ENCODE measurements around the gene TPD52L2.
"Not testable (repeated sequence)": the region's sequence is repeated elsewhere in the genome, so short reads cannot be mapped to it uniquely, and the experiment has no call there.

TPD52L2 gene

GRCh38 chr20:63908008-63908682, 43.1 kb downstream of the TPD52L2 start:
- no peak for ATAC-seq

GRCh38 chr20:63911176-63911575, 46.1 kb downstream of the TPD52L2 start:
- no peak for ATAC-seq
- TF ChIP-seq ISL1 (CRISPR knock-in tag; IDR thresholded peaks at IDR 0.05) (no peak), TOX (CRISPR knock-in tag; IDR thresholded peaks at IDR 0.05; ENCODE audit: borderline replicate concordance) (no peak), ZFP3 (CRISPR knock-in tag; IDR thresholded peaks at IDR 0.05) (no peak)

More at GRCh38 chr20:63908008-63908682, 43.1 kb downstream of the TPD52L2 start:
- TF ChIP-seq POU6F1 (CRISPR knock-in tag; IDR thresholded peaks at IDR 0.05; ENCODE audit: borderline replicate concordance, low read depth) (no peak), CREB5 (CRISPR knock-in tag; IDR thresholded peaks at IDR 0.05; ENCODE audit: low read depth) (no peak), ZNF70 (CRISPR knock-in tag; IDR thresholded peaks at IDR 0.05) (no peak), ARNTL (CRISPR knock-in tag; IDR thresholded peaks at IDR 0.05; ENCODE audit: borderline replicate concordance, low read depth) (no peak)

GRCh38 chr20:63913768-63914167, 48.7 kb downstream of the TPD52L2 start:
- TF ChIP-seq GLIS3 (CRISPR knock-in tag; IDR thresholded peaks at IDR 0.05) (no peak), ZNF565 (CRISPR knock-in tag; conservative IDR thresholded peaks at IDR 0.05; ENCODE audit: low read depth) (no peak), ZNF8 (CRISPR knock-in tag; IDR thresholded peaks at IDR 0.05) (no peak), ISL1 (CRISPR knock-in tag; IDR thresholded peaks at IDR 0.05) (no peak)
- no peak for ATAC-seq

- no peak for ATAC-seq
- no peak for TF ChIP-seq CSRNP3 (CRISPR knock-in tag; IDR thresholded peaks at IDR 0.05)
- no peak for TF ChIP-seq OSR1 (CRISPR knock-in tag; IDR thresholded peaks at IDR 0.05)
- no peak for TF ChIP-seq PPARA (CRISPR knock-in tag; IDR thresholded peaks at IDR 0.05; ENCODE audit: borderline replicate concordance)
- no peak for TF ChIP-seq ZNF70 (CRISPR knock-in tag; IDR thresholded peaks at IDR 0.05)
- no peak for TF ChIP-seq TOX (CRISPR knock-in tag; IDR thresholded peaks at IDR 0.05; ENCODE audit: borderline replicate concordance)
- TF ChIP-seq ZFP30 (CRISPR knock-in tag; IDR thresholded peaks at IDR 0.05): no peak
- no peak for TF ChIP-seq CSDC2 (CRISPR knock-in tag; IDR thresholded peaks at IDR 0.05)
- TF ChIP-seq SNAI2 (CRISPR knock-in tag; IDR thresholded peaks at IDR 0.05): no peak
- TF ChIP-seq TSHZ2 (CRISPR knock-in tag; IDR thresholded peaks at IDR 0.05): no peak
- TF ChIP-seq ZFP3 (CRISPR knock-in tag; IDR thresholded peaks at IDR 0.05): no peak
- no peak for TF ChIP-seq GLIS3 (CRISPR knock-in tag; IDR thresholded peaks at IDR 0.05)
- TF ChIP-seq ESRRG (CRISPR knock-in tag; IDR thresholded peaks at IDR 0.05): no peak
- TF ChIP-seq ZNF565 (CRISPR knock-in tag; conservative IDR thresholded peaks at IDR 0.05; ENCODE audit: low read depth): no peak
- no peak for TF ChIP-seq POU6F1 (CRISPR knock-in tag; IDR thresholded peaks at IDR 0.05; ENCODE audit: borderline replicate concordance, low read depth)
- no peak for TF ChIP-seq PATZ1 (CRISPR knock-in tag; IDR thresholded peaks at IDR 0.05; ENCODE audit: borderline replicate concordance)
- no peak for TF ChIP-seq RARB (CRISPR knock-in tag; IDR thresholded peaks at IDR 0.05)
- no peak for TF ChIP-seq ISL1 (CRISPR knock-in tag; IDR thresholded peaks at IDR 0.05)
- TF ChIP-seq CREB5 (CRISPR knock-in tag; IDR thresholded peaks at IDR 0.05; ENCODE audit: low read depth): no peak
- TF ChIP-seq BACH2 (CRISPR knock-in tag; IDR thresholded peaks at IDR 0.05; ENCODE audit: borderline replicate concordance): no peak
- no peak for TF ChIP-seq TCF4 (CRISPR knock-in tag; IDR thresholded peaks at IDR 0.05; ENCODE audit: borderline replicate concordance)
These were observed 50.4 kb downstream of the TPD52L2 start for GRCh38 chr20:63915471-63915870.

GRCh38 chr20:63916371-63916939, 51.4 kb downstream of the TPD52L2 start:
- ATAC-seq: not testable (repeated sequence)

Data from SK-N-SH treated with all-trans-retinoic acid at 6 μM for 48 hours (cell line).